ENCODE results near the gene FYB1. TPM values are rescaled to one million over a fixed set of nuclear protein-coding genes. Genes with fewer than 3 reads are reported as not detected.

The FYB1 gene
- total RNA-seq, 1 experiment from 2014 or later: 1.1 TPM

DNA sequence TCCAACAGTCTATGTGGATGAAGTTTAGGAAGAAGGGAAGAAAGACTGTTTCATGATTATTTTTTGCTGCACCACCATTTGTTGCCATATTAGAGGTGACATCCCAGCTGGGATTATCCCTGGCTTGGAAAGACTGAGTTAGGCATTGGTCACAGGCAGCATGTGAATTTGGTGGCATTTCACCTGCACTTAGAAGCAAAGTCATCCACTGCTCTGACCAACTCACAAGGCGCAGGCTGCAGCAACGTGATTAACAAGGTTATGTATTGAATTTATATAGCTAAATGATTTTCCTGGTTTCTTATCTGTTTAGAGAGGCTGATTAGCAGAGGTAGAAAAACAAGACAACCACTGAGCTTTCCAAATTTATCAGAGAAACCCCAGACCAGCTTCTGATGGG lies 2.7 kb downstream of the FYB1 start:
- CTCF ChIA-PET: interaction anchor here (1.0 to 3.1 kb wide), 4 partner anchors 67 to 209 kb away, joined by 3 to 21 read pairs (median 7); no protein-coding TSS in a partner anchor
- H3F3A ChIP-seq (ENCODE audit: low read length, unreplicated experiment): no peaks in the 10 kb centered on the region
- H2AFZ ChIP-seq (ENCODE audit: low read length): no peak overlapping the region
- POLR2A ChIA-PET (ENCODE audit: unreplicated experiment): no interaction called here
- peaks cover 25% of the 10 kb centered on the region for H3K4me1 ChIP-seq (ENCODE audit: insufficient read depth, low read length)
- H3K4me2 ChIP-seq (ENCODE audit: low read length): no peak overlapping the region
- DNase-seq (peak; percentile 52), ATAC-seq (no peak)
- TF ChIP-seq CTCF (conservative IDR thresholded peaks at IDR 0.05; ENCODE audit: low read depth, low read length) (no peak), EZH2 (IDR thresholded peaks at IDR 0.05; ENCODE audit: low read length, unreplicated experiment) (no peak), EZH2phosphoT487 (IDR thresholded peaks at IDR 0.05; ENCODE audit: borderline replicate concordance, low read length) (no peak)
- no peaks in the 10 kb centered on the region for H3K9me3 ChIP-seq (ENCODE audit: low read length)
- H3K36me3 ChIP-seq (ENCODE audit: low read depth, low read length): no peaks in the 10 kb centered on the region
- no peaks in the 10 kb centered on the region for H3K27me3 ChIP-seq (ENCODE audit: low read length)
- H4K20me1 ChIP-seq (ENCODE audit: low read length): no peaks in the 10 kb centered on the region
- H3K27ac ChIP-seq (ENCODE audit: low read length): no peak overlapping the region
- BruUV-seq (replicated peaks): no TSS peak
- no peaks in the 10 kb centered on the region; the same call in 1 of the 2 replicates for H3K9me2 ChIP-seq (replicated peaks; ENCODE audit: low read length)
- intact Hi-C loops (cut with micrococcal nuclease): loop anchor here (5.0 kb wide), 2 partner anchors 139 to 161 kb away; no protein-coding TSS in a partner anchor
- no peak overlapping the region for H3K9ac ChIP-seq (ENCODE audit: low read length)
- no peak overlapping the region for H3K4me3 ChIP-seq (ENCODE audit: low read length)
- no peaks in the 10 kb centered on the region for H3K79me2 ChIP-seq (ENCODE audit: low read length)

DNA sequence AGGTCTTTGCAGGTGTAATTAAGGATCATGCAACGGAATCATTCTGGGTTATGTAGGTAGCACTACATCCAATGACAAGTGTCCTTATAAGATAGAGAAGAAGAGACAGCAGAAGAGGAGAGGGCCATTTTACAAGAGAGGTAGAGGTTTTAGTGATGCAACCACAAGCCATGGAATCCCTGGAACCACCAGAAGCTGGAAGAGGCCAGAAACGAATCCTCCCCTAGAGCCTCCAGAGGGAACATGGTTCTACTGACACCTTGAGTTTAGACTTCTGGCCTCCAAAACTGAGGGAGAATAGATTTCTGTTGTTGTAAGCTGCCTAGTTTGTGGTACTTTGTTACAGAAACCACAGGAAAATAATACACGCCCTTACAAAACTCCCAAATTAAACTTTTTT lies 3.5 kb downstream of the FYB1 start:
- Histone ChIP-seq H4K20me1 (ENCODE audit: low read length) (no peaks in the 10 kb centered on the region), H3K79me2 (ENCODE audit: low read length) (no peaks in the 10 kb centered on the region), H3K9me2 (replicated peaks; ENCODE audit: low read length) (no peaks in the 10 kb centered on the region; the same call in 1 of the 2 replicates), H2AFZ (ENCODE audit: low read length) (no peak overlapping the region), H3K4me2 (ENCODE audit: low read length) (no peak overlapping the region), H3K4me3 (ENCODE audit: low read length) (no peak overlapping the region), H3K4me1 (ENCODE audit: insufficient read depth, low read length) (peaks cover 25% of the 10 kb centered on the region), H3K36me3 (ENCODE audit: low read depth, low read length) (no peaks in the 10 kb centered on the region), H3F3A (ENCODE audit: low read length, unreplicated experiment) (no peaks in the 10 kb centered on the region), H3K9ac (ENCODE audit: low read length) (no peak overlapping the region), H3K27ac (ENCODE audit: low read length) (no peak overlapping the region), H3K27me3 (ENCODE audit: low read length) (no peaks in the 10 kb centered on the region), H3K9me3 (ENCODE audit: low read length) (no peaks in the 10 kb centered on the region)
- no peak for ATAC-seq
- TF ChIP-seq EZH2 (IDR thresholded peaks at IDR 0.05; ENCODE audit: low read length, unreplicated experiment) (no peak), EZH2phosphoT487 (IDR thresholded peaks at IDR 0.05; ENCODE audit: borderline replicate concordance, low read length) (no peak), CTCF (conservative IDR thresholded peaks at IDR 0.05; ENCODE audit: low read depth, low read length) (no peak)
- intact Hi-C loops (cut with micrococcal nuclease): loop anchor here (5.0 kb wide), 2 partner anchors 139 to 161 kb away; no protein-coding TSS in a partner anchor
- no TSS peak for BruUV-seq (replicated peaks)
- POLR2A ChIA-PET (ENCODE audit: unreplicated experiment): no interaction called here
- DNase-seq: no peak
- CTCF ChIA-PET: interaction anchor here (1.0 kb wide), 1 partner anchor 75 kb away, joined by 3 read pairs; no protein-coding TSS in a partner anchor

DNA sequence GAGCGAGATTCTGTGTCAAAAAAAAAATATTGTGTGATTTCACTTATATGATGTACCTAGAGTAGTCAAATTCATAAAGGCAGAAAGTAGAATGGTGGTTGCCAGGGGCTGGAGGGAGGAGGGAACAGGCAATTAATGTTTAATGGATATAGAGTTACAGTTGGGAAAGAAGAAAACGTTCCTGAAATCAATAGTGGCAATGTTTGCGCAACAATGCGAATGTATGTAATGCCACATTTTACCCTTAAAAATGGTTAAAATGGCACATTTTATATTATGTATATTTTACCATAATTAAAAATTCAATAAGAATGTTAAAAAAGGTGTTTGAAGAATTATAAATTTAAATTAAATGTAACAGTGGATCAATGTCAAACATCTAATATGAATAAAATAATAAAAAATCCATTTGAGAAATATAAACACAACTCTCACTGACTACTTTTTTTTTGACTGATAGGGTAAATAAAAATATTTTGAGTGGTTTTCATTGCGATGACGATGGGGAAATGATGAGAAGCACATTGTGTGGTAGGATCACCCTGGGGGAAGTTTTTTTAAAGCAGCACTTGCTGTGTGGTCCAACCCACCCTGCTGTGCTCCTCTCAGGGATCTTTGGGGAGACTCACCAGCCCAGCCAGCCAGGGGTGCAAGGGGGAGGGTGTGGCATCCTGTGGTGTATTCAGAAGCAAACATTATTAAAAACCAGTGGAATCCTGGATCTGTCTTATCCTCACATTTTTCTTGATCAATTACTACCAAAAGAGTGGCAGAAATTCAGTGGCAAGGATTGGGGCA lies 4.3 kb downstream of the FYB1 start:
- ATAC-seq: no peak
- no peak overlapping the region for H3K27ac ChIP-seq (ENCODE audit: low read length)

More for the DNA sequence above, 4.3 kb downstream of the FYB1 start:
- intact Hi-C loops (cut with micrococcal nuclease): loop anchor here (5.0 kb wide), 2 partner anchors 138 to 162 kb away; no protein-coding TSS in a partner anchor
- no peak overlapping the region for H3K4me2 ChIP-seq (ENCODE audit: low read length)
- TF ChIP-seq EZH2phosphoT487 (IDR thresholded peaks at IDR 0.05; ENCODE audit: borderline replicate concordance, low read length): no peak
- TF ChIP-seq EZH2 (IDR thresholded peaks at IDR 0.05; ENCODE audit: low read length, unreplicated experiment): no peak
- TF ChIP-seq CTCF (conservative IDR thresholded peaks at IDR 0.05; ENCODE audit: low read depth, low read length): no peak
- H4K20me1 ChIP-seq (ENCODE audit: low read length): no peaks in the 10 kb centered on the region
- POLR2A ChIA-PET (ENCODE audit: unreplicated experiment): no interaction called here
- H3F3A ChIP-seq (ENCODE audit: low read length, unreplicated experiment): no peaks in the 10 kb centered on the region
- peaks cover 23% of the 10 kb centered on the region for H3K4me1 ChIP-seq (ENCODE audit: insufficient read depth, low read length)
- no peaks in the 10 kb centered on the region for H3K79me2 ChIP-seq (ENCODE audit: low read length)
- no peaks in the 10 kb centered on the region; the same call in 1 of the 2 replicates for H3K9me2 ChIP-seq (replicated peaks; ENCODE audit: low read length)
- DNase-seq: no peak
- no peak overlapping the region for H3K4me3 ChIP-seq (ENCODE audit: low read length)
- H3K9me3 ChIP-seq (ENCODE audit: low read length): no peaks in the 10 kb centered on the region
- no peaks in the 10 kb centered on the region for H3K27me3 ChIP-seq (ENCODE audit: low read length)
- no peak overlapping the region for H3K9ac ChIP-seq (ENCODE audit: low read length)
- no peaks in the 10 kb centered on the region for H3K36me3 ChIP-seq (ENCODE audit: low read depth, low read length)
- no peak overlapping the region for H2AFZ ChIP-seq (ENCODE audit: low read length)
- CTCF ChIA-PET: no interaction called here
- BruUV-seq (replicated peaks): no TSS peak

Measured in PC-3 (cell line).